ENCODE results near the gene ARL8B.
A peak's percentile ranks its signal among the peaks of the same experiment; 100 is the strongest.

Gene ARL8B

DNA sequence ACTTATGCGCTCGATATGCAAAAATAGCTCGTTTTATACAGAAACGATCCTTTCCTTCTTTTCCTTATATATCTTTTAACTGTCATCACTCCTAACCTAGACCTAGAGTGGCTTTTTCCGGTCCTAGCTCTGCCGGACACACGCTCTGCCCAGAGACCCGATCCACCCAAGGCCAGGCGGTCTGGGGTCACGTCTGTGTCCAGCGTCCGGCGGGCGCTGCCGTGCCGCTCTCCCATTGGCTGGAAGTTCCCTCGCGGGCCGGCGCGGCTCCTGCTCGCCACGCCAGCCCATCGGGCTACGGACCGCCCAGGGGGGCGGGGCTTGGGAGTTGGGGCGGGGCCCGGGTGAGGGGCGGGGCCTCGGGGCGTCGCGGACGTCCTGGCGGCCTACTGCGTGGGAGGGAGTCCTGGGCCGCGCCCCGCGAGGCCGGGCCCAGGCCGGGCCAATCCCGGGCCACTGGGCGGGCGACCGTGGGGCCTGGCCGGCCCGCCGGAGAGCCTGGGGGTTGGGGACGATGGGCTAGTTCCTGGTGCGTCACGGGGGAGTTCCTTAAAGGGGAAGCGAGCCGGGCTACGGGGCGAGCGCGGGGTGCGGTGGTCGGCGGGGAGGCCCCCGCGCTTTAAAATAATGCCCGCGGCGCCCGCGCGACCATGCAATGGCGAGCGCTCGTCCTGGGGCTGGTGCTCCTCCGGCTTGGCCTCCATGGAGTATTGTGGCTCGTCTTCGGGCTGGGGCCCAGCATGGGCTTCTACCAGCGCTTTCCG lies 65.2 kb downstream of the ARL8B start, which contains the start of gene EDEM1:
Gene EDEM1 (plus strand): TSS at position 552 of the 764 bp plus-strand sequence. CDS start 99 bp downstream, at position 651.
- peak; percentile 91 for DNase-seq (ENCODE audit: low read depth)

DNA sequence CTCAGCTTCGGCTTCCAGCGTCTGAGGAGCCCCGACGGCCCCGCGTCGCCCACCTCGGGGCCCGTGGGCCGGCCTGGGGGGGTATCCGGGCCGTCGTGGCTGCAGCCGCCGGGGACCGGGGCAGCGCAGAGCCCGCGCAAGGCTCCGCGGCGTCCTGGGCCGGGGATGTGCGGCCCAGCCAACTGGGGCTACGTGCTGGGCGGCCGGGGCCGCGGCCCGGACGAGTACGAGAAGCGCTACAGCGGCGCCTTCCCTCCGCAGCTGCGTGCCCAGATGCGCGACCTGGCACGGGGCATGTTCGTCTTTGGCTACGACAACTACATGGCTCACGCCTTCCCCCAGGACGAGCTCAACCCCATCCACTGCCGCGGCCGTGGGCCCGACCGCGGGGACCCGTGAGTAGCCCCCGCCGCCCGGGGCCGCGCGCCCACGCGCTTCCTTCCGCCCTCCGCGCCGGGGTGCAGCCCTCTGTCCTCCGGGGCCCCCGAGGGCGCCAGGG lies 65.9 kb downstream of the ARL8B start:
- DNase-seq (ENCODE audit: low read depth): no peak

DNA sequence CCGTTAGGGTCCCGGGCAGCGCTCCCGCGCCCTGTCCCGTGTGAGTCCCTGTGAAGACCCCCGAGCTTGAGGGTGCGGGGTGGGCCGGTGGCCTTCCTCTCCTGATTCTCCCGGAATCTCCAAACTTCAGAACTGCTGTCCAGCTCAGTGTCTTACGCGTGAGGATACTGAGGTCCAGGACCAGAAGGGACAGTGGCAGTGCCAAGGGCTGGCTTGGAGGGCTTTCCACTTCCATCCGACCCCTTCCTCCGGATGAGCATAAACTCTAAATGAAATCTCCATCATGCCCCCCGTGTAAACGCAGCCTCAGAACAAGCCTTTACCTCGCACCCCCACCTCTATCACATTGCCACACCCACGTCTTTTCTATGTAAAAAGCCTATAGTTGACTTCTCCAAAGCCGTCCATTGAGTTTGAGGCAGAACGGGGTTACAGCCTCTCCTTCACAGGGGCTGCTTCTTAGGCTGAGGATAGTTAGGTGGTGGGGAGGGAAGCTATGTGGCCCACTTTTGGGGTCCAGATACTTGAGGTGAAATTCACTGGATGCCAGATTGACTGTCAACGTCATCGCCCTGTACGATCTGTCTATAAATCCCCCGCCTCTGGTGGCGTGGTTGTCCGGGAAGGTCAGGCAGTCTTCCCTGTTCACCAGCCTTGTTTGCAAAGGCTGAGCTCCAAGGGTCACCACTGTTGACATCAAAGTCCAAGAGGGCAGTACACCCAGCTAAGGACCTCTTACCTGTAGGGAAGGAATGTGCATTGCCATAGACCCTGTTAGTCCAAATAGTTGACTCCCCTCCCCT lies 66.5 kb downstream of the ARL8B start:
- peak; percentile 32 for DNase-seq (ENCODE audit: low read depth)

DNA sequence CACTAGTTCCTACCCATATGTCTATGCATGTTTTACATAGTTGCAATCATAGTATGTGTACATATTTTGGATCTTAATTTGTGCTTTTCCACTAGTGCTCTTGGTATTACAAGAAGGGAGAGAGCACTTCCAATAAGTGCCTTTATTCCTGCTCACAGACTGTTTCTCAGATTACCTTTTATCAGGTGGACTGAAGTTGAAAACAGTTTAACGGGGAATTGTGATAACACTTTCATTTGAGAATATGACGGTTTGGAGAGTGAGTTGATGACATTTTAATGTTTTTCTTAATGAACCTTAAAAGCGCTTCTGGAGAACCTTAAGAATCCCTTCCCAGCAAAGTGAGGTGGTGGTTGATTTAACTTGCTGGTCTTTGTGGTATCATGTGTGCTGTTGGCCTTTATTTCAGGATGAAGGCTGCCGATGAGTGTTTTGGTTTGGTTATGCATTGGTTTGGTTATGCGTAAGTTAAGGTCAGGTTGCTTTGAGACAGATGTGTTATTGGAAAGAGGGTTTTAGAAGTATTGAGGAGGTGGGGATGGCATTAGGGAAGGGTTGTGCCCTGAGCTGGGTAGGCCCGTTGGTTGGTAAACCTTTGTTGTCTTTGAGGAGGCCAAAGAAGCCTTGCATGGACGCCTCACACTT lies 68.2 kb downstream of the ARL8B start:
- no peak for DNase-seq (ENCODE audit: low read depth)

DNA sequence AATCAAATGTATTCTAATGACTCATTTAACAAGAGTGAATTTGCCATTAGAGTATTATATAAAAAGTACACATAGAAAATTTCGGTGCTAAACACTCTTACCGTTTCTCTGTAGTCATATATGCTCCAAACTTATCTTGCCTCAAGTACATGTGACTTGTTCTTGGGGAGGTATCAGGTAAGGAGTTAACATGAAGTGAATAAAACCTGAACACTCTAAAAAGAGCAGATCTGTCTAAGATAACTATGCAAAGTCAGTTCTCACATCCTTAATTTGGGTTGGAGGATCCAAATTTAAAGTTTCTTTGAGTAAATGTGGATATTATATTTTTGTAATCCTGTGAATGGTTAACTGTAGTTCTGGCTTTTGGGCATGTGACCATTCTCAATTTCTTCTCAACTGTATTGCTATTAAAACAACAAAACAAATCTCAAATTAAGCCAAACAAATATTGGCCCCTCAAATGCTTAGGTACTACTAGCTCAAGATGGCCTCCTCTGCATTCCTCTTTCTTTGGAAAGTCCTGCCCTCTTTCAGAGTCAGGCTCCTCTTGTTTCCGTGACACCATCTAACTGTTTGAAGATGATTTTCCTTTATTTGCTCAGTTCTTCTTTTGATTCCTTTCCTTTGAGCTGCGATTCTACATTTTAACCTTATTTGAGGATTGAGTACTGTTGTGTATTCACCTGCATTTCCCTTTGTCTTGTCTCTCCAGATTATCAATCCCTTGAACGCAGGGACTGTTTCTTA lies 69.6 kb downstream of the ARL8B start:
- DNase-seq (ENCODE audit: low read depth): no peak

DNA sequence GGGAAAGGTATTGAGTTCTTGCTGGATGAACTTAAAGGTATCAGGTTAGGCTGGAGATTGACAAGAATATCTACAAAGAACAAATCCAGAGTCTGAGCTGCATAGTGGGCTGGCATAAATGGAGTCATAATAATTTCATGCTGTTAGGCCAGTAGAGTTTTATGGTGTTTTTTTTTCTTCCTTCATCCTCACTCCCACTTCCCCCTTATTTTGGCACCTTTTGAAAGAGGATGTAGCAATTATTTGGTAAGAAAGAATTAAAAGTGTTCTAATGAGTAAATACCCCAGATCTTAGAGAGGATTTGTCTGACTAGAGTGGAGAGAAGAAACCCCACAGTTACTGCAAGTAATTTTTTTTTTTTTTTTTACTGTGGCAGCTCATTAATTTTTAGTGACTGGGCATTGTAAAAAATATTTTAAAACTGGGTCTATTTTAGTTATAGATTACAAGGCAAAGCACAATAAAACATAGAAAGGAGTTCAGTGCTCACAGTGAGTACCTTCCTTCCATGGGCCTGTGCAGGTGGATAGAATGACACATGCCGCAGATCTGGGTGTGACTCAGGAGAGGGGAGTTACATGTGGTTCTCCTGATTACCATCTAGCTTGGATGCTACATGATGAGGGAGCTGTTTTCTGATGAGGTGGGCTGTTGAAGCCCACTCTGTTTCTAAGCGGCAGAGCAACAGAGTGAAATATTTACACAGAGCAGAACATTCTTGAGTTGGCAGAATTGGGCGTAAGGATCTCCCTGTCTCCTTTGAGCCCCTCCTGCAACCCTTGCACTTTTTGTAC lies 70.7 kb downstream of the ARL8B start:
- DNase-seq (ENCODE audit: low read depth): no peak

DNA sequence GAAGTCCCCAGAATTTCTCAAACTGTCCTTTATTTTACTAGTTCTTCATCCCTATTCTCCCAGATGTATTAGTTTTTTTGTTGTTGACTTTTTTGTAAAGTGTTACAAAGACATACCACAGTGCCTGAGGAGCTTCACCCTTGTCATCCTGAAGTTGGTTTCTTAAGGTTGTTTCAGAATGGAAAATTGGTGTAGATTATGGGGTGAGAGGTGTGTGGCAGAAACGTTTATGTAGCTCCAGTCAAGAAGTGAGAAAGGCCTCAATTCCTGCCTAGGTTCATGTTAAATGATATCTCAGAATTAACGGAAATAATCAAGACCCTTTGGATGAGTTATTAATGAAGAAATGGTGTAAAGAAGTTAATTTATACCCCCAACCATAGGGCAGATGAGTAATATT lies 72.2 kb downstream of the ARL8B start:
- no peak for DNase-seq (ENCODE audit: low read depth)

DNA sequence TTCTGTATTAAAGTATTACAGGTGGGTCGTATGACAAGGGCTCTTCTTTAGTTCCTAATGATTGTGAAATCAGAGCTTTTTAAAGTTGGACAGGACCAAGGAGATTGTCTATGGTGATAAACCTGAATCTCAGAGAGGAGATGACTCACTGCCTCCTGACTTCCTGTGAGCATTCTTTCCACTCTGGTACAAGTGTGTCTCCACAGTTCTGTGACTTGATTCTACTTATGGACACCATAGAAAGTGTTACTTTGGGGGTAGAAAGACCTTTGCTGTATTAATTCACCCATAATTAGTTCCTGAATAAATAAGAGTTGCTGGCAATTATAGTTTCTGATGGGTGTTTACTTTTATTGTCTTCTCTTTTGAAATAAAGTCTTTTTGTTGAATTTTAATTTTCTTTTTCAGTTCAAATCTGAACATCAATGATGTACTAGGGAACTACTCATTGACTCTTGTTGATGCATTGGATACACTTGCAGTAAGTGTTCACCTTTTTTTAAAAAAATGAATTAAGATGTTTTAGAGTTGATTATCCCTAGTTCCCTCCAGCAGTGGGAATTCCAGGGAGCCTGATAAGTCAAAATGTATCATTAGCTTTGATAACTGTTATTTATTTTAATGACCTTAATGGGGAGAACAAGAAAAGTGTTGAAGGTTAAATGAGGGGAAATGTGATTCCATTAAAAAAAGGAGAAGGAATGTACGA lies 72.9 kb downstream of the ARL8B start:
- DNase-seq (ENCODE audit: low read depth): peak; percentile 27

DNA sequence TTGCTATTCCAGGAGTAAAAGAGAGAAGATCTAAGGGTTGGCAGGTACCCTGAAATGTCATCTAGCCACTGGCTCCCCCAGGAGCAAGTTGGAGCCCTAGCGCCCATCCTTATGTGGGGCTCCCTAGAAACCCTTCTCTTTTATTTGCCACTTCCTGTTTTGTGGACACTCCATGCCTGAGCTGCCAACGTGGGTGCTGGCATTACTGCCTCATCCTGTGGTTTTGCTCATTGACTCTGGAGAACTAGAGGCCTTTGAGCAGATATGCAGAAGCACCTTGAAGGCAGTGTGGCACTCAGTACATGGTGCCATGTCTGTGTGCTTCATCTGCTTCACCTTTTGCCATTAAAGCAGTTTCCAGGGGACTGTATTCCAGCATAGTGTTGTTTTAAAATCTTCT lies 73.5 kb downstream of the ARL8B start:
- DNase-seq (ENCODE audit: low read depth): no peak

DNA sequence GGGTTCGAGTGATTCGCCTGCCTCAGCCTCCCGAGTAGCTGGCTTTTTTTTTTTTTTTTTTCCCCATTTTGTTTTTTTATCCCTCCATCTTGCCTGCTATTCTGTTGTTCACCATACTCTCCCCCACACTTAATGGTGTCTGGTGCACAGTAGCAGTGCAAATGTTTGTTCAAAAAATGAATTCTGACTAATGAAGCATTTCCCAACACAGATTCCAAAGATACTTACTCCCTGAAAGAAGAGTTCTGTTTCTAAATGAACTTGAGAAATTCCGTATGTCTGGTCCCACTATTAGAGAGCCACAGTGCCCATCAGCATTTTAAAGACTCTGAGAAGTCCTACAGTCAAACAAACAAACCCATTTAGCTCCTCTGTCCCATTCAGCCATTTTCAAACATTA lies 74.9 kb downstream of the ARL8B start:
- DNase-seq (ENCODE audit: low read depth): no peak

DNA sequence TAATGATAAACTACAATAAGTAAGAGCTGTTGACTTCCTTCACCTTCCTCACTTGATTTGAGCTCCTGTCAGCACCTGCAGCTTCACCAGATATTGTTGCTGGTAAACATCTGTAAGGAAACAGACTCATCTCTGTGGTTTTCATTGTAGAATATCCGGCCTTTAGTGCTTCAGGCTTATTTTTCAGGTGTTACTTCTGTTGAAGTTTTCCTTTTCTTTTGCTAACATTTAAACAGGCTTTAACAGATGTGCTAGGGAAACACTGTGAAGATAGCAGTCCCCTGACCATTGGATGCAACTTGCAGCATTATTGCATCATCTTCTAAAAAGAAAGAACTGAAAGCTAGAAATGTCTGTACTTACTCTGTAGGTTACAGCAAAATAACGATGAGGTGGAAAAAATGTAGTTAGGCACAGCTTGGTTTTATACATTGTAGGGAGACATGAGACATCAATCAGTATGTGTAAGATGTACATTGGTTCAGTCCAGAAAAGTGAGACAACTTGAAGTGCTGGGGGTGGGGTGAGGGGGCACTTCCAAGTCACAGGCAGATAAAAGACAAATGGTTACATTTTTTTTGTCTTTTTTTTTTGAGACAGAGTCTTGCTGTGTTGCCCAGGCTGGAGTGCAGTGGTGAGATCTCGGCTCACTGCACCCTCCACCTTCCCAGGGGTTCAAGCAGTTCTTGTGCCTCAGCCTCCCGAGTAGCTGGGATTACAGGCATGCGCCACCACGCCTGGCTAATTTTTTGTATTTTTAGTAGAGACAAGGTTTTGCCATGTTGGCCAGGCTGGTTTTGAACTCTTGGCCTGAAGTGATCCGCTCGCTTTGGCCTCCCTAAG lies 75.6 kb downstream of the ARL8B start:
- no peak for DNase-seq (ENCODE audit: low read depth)

DNA sequence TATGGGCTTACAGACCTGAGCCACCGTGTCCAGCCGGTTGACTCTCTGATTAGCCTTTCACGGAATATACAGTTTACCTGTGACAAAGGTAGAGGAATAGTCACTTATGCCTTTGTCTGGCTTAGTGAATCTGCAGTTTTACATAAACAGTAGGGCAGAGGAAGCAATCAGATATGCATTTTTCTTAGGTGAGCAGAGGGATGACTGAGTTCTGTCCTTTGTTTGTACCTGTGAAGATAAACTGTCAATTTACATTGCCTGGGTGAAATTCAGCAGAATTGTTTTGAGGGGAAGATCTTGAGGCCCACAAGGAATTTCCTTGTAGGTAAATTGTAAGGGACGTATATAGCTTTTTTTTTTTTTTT lies 76.2 kb downstream of the ARL8B start:
- no peak for DNase-seq (ENCODE audit: low read depth)

DNA sequence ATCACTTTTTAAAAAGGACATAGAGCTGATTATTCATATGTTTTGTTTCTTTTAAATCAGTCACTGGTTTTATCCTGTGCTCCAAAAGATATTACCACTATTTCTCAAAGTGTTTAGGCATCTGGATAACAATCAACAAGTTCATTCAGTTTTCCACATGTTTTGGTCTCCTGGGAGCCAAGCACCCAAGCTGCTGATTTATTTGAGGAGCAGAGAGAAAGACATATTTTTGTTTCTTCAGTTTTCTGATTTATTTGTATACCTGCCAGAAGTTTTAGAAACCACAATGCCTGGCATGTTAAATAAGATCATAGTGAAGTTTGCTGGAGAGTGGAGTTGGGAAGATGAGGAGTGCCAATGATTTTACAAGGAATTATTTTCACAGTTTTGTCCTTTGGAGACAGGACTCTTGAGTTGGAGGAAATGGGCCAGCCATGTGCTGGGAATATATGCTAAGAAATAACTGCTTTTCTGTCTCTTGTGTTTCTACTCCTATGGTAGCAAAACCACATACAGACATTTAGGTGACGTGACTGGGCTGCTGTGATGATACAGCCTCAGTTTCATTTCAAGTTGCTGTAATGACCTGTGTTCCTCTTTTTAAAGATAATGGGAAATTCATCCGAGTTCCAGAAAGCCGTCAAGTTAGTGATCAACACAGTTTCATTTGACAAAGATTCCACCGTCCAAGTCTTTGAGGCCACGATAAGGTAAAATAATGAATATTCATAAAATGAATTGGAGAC lies 77.1 kb downstream of the ARL8B start:
- DNase-seq (ENCODE audit: low read depth): no peak

DNA sequence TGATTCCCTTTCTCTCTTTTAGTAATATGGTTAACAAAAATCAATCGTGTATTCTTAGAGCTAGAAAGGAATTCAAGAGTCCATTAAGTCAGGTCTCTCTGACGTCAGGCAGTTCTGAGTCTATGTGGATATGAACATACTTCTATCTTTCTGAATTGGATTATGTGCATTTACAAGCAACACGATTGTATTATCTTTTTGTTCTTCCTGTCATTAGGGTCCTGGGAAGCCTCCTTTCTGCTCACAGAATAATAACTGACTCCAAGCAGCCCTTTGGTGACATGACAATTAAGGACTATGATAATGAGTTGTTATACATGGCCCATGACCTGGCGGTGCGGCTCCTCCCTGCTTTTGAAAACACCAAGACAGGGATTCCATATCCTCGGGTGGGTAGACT lies 79.4 kb downstream of the ARL8B start:
- no peak for DNase-seq (ENCODE audit: low read depth)

DNA sequence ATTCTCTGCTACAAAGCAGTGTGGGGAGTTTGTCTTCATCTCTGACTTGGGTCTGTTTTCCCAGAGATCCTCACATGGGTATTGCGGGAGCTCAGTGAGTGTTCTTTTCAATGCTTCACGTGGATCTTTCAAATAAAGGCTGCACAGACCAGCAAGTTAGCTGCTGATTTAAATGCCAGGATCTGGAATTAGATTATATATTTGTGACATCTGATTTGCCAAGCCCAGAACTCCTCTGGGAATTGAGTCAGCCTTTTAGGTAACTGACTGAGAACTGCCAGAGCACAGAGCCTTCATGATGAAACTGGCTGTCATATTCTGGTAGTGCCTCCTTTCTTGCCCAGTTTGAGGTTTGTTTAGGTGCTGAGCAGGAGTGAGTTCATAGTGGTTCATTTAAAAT lies 80.1 kb downstream of the ARL8B start:
- DNase-seq (ENCODE audit: low read depth): no peak

DNA sequence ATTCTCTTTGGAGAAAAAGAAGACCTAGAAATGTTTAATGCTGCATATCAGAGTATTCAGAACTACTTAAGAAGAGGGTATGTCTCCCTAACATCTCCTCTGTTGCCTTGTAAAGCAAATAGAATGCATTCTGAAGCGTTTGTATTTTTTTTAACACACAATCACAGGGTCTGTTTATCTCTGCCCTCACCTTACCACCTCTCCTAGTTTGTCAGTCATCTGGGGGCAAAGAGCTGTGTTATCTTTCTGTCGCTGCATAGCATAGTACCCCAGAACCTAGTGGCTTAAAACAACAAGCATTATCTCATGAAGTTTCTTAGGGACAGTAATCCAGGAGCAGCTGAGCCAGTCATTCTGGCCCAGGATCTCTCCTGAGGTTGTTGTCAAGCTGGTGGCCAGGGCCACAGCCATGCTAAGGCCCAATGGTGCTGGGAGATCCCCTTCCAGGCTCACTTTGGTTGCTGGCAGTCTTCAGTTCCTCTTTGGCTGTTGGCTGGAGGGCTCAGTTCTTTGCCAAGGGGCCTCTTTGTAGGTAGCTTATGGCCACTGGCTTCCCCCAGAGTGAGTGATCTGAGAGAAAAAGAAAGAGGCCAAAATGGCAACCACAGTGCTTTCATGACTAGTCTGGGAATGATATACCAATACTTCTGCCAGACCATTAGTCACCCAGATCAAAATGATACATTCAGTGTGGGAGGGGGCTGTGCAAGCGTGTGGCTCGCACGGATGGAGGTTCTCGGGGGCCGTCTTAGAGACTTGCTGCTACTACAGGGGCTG lies 83.3 kb downstream of the ARL8B start:
- no peak for DNase-seq (ENCODE audit: low read depth)

DNA sequence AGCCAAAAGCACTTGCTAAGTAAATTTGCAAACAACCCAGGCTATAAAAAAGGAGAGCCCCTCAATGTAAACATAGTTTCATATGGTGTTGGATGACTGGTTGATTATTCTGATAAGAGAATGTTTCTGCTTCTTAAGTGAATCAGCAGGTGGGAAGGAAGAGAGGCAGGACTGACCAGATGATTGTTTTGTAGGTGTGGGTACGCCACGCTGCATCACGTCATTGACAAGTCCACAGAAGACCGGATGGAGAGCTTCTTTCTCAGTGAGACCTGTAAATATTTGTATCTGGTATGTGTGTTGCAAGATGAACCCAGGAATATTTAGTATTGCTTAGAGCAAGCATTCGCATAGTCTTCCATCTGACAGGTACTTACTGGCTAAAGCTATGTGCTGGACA lies 88.8 kb downstream of the ARL8B start:
- DNase-seq (ENCODE audit: low read depth): no peak
